H7 (cell line): Measurements from ENCODE around the gene COL9A2. TPM values are rescaled to one million over a fixed set of nuclear protein-coding genes. Genes with fewer than 3 reads are reported as not detected.

Experiments used
- DNase-seq: peaks from one replicate; pipeline ENCODE4 v3.0.0; 2012
- H3K27me3 ChIP-seq: 2 replicates; pipeline ENCODE4 v1.6.0; 2011; ENCODE audit warnings: mild to moderate bottlenecking, low read length; ENCODE audit not compliant: control insufficient read depth, insufficient read depth
- H3K36me3 ChIP-seq: replicated peaks from 2 replicates; pipeline ENCODE4 v1.5.1; 2011; ENCODE audit warnings: low read length; ENCODE audit not compliant: control insufficient read depth, insufficient read depth
- H3K4me3 ChIP-seq: 2 replicates; pipeline ENCODE4 v1.5.1; 2011; ENCODE audit warnings: low read depth, mild to moderate bottlenecking, control low read depth, low read length, moderate library complexity; ENCODE audit not compliant: insufficient read depth
- total RNA-seq: library from RNA; depleted of rRNA; stranded (reverse); fragments of >200 nt; shearing (Covaris generic); gene quantifications from 2 replicates; pipeline ENCODE4 v1.2.3, GENCODE V29; 2014

The COL9A2 gene
- total RNA-seq, 1 experiment from 2014 or later: 23.8 TPM

- Histone ChIP-seq H3K27me3 (no peaks in the 10 kb centered on the region), H3K4me3 (no peak overlapping the region; the same call in 1 of the 2 replicates), H3K36me3 (no peaks in the 10 kb centered on the region)
- peak; percentile 55 for DNase-seq
Observed at GRCh38 chr1:40303051-40303771, 13.9 kb downstream of the COL9A2 start.

GRCh38 chr1:40302475-40302874, 14.6 kb downstream of the COL9A2 start:
- Histone ChIP-seq H3K27me3 (no peaks in the 10 kb centered on the region), H3K4me3 (no peak overlapping the region), H3K36me3 (no peaks in the 10 kb centered on the region)
- DNase-seq: peak; percentile 41

GRCh38 chr1:40301541-40302299, 15.4 kb downstream of the COL9A2 start:
- peak; percentile 31 for DNase-seq
- no peaks in the 10 kb centered on the region for H3K27me3 ChIP-seq

GRCh38 chr1:40301066-40301465, 16.0 kb downstream of the COL9A2 start:
- Histone ChIP-seq H3K27me3 (no peaks in the 10 kb centered on the region), H3K4me3 (no peak overlapping the region), H3K36me3 (no peaks in the 10 kb centered on the region)
- DNase-seq: peak; percentile 35

More at GRCh38 chr1:40301541-40302299, 15.4 kb downstream of the COL9A2 start:
- Histone ChIP-seq H3K4me3 (no peak overlapping the region), H3K36me3 (no peaks in the 10 kb centered on the region)

GRCh38 chr1:40300651-40301050, 16.4 kb downstream of the COL9A2 start:
- Histone ChIP-seq H3K27me3 (no peaks in the 10 kb centered on the region), H3K36me3 (no peaks in the 10 kb centered on the region), H3K4me3 (no peak overlapping the region)
- no peak for DNase-seq

- DNase-seq: no peak
- Histone ChIP-seq H3K27me3 (no peaks in the 10 kb centered on the region), H3K36me3 (no peaks in the 10 kb centered on the region), H3K4me3 (no peak overlapping the region)
Observed at GRCh38 chr1:40300249-40300567, 16.9 kb downstream of the COL9A2 start.

- Histone ChIP-seq H3K36me3 (no peaks in the 10 kb centered on the region), H3K4me3 (no peak overlapping the region), H3K27me3 (no peaks in the 10 kb centered on the region)
- peak; percentile 30 for DNase-seq
Observed at GRCh38 chr1:40299366-40300248, 17.5 kb downstream of the COL9A2 start.

GRCh38 chr1:40291293-40291692, 25.8 kb downstream of the COL9A2 start:
- no peak for DNase-seq
- H3K4me3 ChIP-seq: no peak overlapping the region
- H3K36me3 ChIP-seq: peaks cover 7% of the 10 kb centered on the region
- no peaks in the 10 kb centered on the region for H3K27me3 ChIP-seq

- Histone ChIP-seq H3K36me3 (peaks cover 2% of the 10 kb centered on the region), H3K4me3 (no peak overlapping the region), H3K27me3 (no peaks in the 10 kb centered on the region)
- no peak for DNase-seq
Observed at GRCh38 chr1:40281853-40282252, 35.2 kb downstream of the COL9A2 start.

- no peaks in the 10 kb centered on the region for H3K27me3 ChIP-seq
- no peak for DNase-seq
- no peak overlapping the region for H3K4me3 ChIP-seq
- H3K36me3 ChIP-seq: peaks cover 6% of the 10 kb centered on the region
Observed at GRCh38 chr1:40276122-40276521, 41.0 kb downstream of the COL9A2 start.

GRCh38 chr1:40274331-40274730, 42.8 kb downstream of the COL9A2 start:
- DNase-seq: no peak
- H3K27me3 ChIP-seq: no peaks in the 10 kb centered on the region
- H3K4me3 ChIP-seq: no peak overlapping the region
- peaks cover 11% of the 10 kb centered on the region for H3K36me3 ChIP-seq

- Histone ChIP-seq H3K36me3 (peaks cover 12% of the 10 kb centered on the region), H3K4me3 (no peak overlapping the region), H3K27me3 (no peaks in the 10 kb centered on the region)
- DNase-seq: no peak
Observed at GRCh38 chr1:40273547-40274166, 43.4 kb downstream of the COL9A2 start.

GRCh38 chr1:40272653-40273213, 44.4 kb downstream of the COL9A2 start:
- H3K4me3 ChIP-seq: no peak overlapping the region
- H3K36me3 ChIP-seq: peaks cover 14% of the 10 kb centered on the region
- DNase-seq: no peak
- no peaks in the 10 kb centered on the region for H3K27me3 ChIP-seq
